Motor neuron (in vitro differentiated cells): ENCODE results near the gene DES. TPM values are rescaled to one million over a fixed set of nuclear protein-coding genes. Genes with fewer than 3 reads are reported as not detected.

ENCODE experiments used
- ATAC-seq, 8 experiments: fragments of 200-7000 bp; cut with Tn5 transposase; replicated peaks in 6 of 8; 2 replicates each; pipeline ENCODE4 v1.8.0; 2021; ENCODE audit warnings: mild to moderate bottlenecking in 8 of 8, moderate library complexity in 8 of 8
- H3K27ac ChIP-seq, 2 donors: fragments of 250-450 bp; sonication (Bioruptor Pico); 2 replicates each; pipeline ENCODE4 v1.9.0; 2021; ENCODE audit warnings: antibody characterized with exemption in 2 of 2, mild to moderate bottlenecking in 2 of 2, moderate library complexity in 1 of 2
- H3K4me1 ChIP-seq, 2 donors: fragments of 250-450 bp; sonication (Bioruptor Pico); replicated peaks in 1 of 2; 2 replicates each; pipeline ENCODE4 v1.6.1; 2021; ENCODE audit warnings: antibody characterized with exemption in 2 of 2, mild to moderate bottlenecking in 2 of 2, moderate library complexity in 1 of 2
- H3K4me3 ChIP-seq, 5 donors: fragments of 250-450 bp; sonication (Bioruptor Pico); 2 replicates each; pipeline ENCODE4 v1.9.0; 2021; ENCODE audit warnings: antibody characterized with exemption in 5 of 5, mild to moderate bottlenecking in 5 of 5, moderate library complexity in 4 of 5
- WGBS, 10 experiments: fragments of 450-650 bp; shearing (Covaris generic); methylation state at CpG; one replicate each; pipeline ENCODE4 v1.0.0; 2022; 5-methylcytosine and 5-hydroxymethylcytosine counted together
- in situ Hi-C, 9 experiments: fragments of 400-800 bp; cut with MboI; loops; one replicate each; pipeline ENCODE4 v1.15.0; 2021; ENCODE audit warnings: low sequenced_read_pairs in 9 of 9, low pct_unique_long_range_greater_than_20kb in 2 of 9; ENCODE audit not compliant: unreplicated experiment in 9 of 9
- total RNA-seq, 8 experiments: library from RNA; unstranded; fragments of 300-600 nt; gene quantifications; 2 replicates each; pipeline versions ENCODE4 v1.2.3 to v1.2.4, GENCODE V29; 2022

Gene DES
- total RNA-seq = 1 to 10 TPM in 1 of 8 experiments, under 1 TPM in 5, not detected in 2; 0.33 to 1.0 (median 0.76) TPM

DNA sequence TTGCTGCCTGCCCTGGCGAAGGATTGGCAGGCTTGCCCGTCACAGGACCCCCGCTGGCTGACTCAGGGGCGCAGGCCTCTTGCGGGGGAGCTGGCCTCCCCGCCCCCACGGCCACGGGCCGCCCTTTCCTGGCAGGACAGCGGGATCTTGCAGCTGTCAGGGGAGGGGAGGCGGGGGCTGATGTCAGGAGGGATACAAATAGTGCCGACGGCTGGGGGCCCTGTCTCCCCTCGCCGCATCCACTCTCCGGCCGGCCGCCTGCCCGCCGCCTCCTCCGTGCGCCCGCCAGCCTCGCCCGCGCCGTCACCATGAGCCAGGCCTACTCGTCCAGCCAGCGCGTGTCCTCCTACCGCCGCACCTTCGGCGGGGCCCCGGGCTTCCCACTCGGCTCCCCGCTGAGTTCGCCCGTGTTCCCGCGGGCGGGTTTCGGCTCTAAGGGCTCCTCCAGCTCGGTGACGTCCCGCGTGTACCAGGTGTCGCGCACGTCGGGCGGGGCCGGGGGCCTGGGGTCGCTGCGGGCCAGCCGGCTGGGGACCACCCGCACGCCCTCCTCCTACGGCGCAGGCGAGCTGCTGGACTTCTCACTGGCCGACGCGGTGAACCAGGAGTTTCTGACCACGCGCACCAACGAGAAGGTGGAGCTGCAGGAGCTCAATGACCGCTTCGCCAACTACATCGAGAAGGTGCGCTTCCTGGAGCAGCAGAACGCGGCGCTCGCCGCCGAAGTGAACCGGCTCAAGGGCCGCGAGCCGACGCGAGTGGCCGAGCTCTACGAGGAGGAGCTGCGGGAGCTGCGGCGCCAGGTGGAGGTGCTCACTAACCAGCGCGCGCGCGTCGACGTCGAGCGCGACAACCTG lies at the start of gene DES:
TSS of gene DES (plus strand) at position 223 of the 857 bp plus-strand sequence. CDS start at position 309, 86 bp downstream.
- Histone ChIP-seq H3K4me3 (no peak within 1 kb of the TSS), H3K4me1 (peaks cover 0 to 21% of the 10 kb centered on the region in 2 donors), H3K27ac (no peak within 1 kb of the TSS)
- 0 to 96% (median 75%) methylated on average over 1 to 27 of the region's 98 CpGs; no CpG with 5 or more reads in 5 of the 10 experiments for WGBS, 10 experiments
- peak; percentile 57 to 79 (median 74) for ATAC-seq
- in situ Hi-C loops = loop anchor here in 1 of 9 experiments (25.0 kb wide), 1 partner anchor 94 kb away; the partner anchor contains the start of gene ASIC4

DNA sequence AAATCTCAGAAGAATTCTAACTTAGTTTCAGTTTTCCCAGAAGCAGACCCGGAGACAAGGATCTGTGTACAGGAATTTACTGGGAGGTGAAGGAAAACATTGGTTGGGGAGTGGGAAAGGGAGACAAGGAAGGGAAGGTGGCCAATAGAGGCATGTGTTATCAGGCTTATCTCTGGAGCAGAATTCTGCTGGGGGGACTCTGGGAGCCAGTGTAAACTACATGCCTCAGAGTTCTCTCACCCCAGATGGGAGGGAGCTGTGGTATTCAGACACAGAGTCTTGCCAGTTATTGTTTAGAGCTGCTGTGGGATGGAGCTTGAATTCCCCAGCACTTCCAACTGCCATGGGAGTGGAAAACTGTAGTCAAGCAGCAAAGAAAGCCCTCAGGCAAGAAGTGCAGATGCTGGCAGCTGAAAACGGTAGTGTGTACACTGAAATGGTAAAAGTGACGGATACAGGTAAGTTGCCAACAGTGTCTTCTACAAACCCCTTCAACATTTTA lies 49.4 kb upstream of the DES start:
- ATAC-seq = peak in 7 of 8 experiments; percentile 33 to 94 (median 80)
- Histone ChIP-seq H3K4me1 (peaks cover 0 to 2% of the 10 kb centered on the region in 2 donors), H3K4me3 (no peak overlapping the region), H3K27ac (no peak overlapping the region)
- WGBS, 10 experiments = 20 to 100% (median 53%) methylated on average over 1 to 3 of the region's 3 CpGs; no CpG with 5 or more reads in 3 of the 10 experiments
- in situ Hi-C loops = no loop called here

DNA sequence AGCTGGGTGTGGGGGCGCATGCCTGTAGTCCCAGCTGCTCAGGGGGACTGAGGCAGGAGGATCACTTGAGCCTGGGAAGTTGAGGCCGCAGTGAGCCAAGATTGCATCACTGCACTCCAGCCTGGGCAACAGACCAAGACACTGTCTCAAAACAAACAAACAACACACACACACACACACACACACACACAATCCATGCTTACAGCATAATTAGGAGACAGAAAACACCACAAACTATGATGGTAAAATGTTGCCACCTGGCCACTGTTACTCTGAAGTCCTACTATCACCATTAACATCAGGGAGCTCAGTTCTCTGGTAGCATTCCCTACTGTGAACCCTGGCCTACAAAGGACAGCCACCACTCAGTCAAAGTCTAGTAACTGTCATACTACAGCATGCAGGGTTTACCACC lies 48.7 kb upstream of the DES start:
- 0 to 40% (median 17%) methylated on average over 1 to 2 of the region's 2 CpGs; no CpG with 5 or more reads in 7 of the 10 experiments for WGBS, 10 experiments
- in situ Hi-C loops = no loop called here
- Histone ChIP-seq H3K27ac (no peak overlapping the region), H3K4me1 (peaks cover 0 to 2% of the 10 kb centered on the region in 2 donors), H3K4me3 (no peak overlapping the region)
- peak in 5 of 8 experiments; percentile 43 to 74 (median 60) for ATAC-seq

DNA sequence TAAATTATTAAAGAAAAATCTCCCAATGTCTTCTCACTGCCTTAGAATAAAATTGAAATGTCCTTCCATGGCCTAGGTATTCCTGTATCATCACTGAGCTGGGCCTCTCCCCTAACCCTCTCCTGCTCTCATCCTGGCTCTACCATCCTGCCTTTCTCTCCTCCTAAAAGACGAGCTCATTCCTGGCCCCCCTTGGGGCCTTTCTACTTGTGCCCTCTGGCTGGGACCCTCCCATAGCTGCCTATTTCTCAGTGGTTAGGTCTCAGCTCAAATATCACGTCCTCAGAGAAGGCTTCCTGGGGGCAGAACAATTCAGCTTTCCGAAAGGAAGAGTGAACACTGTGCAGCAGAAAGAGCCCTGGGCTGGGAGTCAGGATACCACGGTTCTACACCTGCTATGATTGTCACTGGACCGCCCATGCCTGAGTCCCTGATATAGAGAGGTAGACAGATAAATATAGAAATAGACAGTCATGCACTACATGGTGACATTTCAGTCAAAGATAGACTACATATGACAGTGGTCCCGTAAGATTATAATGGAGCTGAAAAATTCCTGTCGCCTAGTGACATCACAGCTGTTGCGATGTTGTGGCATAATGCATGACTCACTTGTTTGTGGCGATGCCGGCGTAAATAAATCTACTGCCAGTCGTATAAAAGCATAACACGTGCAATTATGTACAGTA lies 39.9 kb upstream of the DES start:
- H3K4me3 ChIP-seq = no peak overlapping the region
- peak in 3 of 8 experiments; percentile 20 to 81 (median 71) for ATAC-seq
- no peak overlapping the region for H3K27ac ChIP-seq
- in situ Hi-C loops = no loop called here
- no peaks in the 10 kb centered on the region for H3K4me1 ChIP-seq
- 25 to 100% (median 88%) methylated on average over 1 to 13 of the region's 13 CpGs for WGBS, 10 experiments

DNA sequence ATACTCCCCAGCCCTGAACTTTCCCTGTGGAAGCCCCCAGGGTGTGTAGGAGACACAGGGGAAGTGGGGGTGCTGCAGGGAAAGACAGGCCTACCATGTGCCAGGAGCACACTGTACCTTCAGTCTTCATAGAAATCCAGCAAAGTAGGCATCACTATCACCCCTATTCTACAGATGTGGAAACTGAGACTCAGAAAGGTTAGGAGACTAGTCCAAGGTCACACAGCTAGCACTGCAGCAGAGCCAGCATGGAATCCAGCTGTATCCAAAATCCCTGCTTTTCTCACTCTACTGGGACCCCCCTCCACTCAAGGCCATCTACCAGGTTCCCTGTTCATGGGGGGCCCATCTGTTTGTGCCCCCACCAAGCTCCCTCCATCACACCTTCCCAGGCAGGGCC lies 37.3 kb upstream of the DES start:
- in situ Hi-C loops = no loop called here
- H3K27ac ChIP-seq = no peak overlapping the region
- H3K4me3 ChIP-seq = no peak overlapping the region
- no peak for ATAC-seq
- H3K4me1 ChIP-seq = no peaks in the 10 kb centered on the region

DNA sequence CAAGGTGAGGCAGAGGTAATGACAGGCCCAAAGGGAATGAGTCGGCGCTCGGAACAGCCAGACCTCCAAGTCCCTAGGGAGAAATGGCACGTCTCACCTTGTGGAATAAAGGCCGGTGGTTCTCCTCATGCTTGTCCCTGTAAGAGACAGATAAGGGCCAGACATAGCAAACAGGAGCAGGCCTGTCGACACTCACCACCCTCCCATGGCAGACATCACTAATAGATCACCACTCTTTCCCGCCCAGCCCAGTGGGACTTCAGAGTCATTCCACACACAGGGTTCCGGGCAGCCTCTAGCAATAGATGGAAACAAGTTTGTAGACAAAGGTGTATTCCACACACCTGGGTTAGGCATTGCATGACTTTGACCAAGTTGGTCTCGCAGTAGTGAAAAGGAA lies 36.7 kb upstream of the DES start:
- no peak overlapping the region for H3K4me3 ChIP-seq

DNA sequence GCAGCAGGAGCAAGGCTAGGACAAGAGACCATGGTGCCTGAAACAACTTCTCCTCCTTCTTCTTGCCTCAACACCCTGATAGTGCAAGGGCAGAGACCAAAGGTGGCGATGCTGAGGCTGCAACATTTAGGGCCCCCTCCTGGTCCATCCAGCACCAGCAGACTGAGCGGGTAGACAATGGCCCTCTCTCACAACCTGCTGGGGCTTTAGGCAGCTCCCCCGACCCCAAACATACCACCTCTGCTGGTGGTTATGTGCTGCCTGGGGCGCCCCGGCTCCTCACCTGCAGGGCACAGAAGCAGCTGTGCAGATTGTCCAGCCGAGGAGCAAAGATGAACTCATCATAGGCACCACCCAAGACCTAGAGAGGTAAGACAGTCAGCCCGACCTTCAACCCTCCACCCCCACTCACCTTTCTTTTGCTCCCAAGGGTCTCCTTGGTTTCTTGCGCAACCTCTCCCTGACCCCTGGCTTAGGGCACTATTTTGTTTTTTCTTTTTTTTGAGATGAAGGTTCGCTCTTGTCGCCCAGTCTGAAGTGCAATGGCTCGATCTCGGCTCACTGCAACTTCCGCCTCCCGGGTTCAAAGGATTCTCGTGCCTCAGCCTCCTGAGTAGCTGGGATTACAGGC lies 34.0 kb upstream of the DES start:
- H3K27ac ChIP-seq = no peak overlapping the region
- no peak for ATAC-seq
- H3K4me1 ChIP-seq = peaks cover 8 to 10% of the 10 kb centered on the region in 2 donors
- in situ Hi-C loops = no loop called here
- no peak overlapping the region for H3K4me3 ChIP-seq
- 75 to 100% (median 85%) methylated on average over 1 to 10 of the region's 15 CpGs; no CpG with 5 or more reads in 2 of the 10 experiments for WGBS, 10 experiments

More for the DNA sequence above, 36.7 kb upstream of the DES start:
- in situ Hi-C loops = no loop called here
- Histone ChIP-seq H3K27ac (no peak overlapping the region), H3K4me1 (peaks cover 3 to 4% of the 10 kb centered on the region in 2 donors)
- 77 to 100% (median 93%) methylated on average over 2 to 7 of the region's 9 CpGs; no CpG with 5 or more reads in 5 of the 10 experiments for WGBS, 10 experiments
- ATAC-seq = no peak

DNA sequence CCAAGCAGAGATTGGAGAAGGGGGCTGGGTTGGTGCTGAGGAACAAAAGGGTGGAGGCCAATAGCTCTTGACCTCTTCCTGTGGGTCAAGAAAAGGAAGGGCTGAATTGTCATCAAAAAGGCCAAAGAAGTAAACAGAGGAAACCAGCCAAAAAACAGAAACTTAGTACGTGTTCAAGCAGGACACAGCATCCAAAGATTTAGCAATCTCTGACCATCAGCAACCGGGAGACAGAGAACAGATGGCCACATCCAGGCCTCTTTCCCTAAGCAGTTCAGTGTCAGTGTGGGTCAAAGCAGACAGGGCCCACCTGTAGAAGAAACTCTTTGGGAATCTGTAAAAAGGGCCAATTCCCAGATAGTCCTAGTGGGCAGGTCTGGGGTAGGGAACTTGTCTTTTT lies 33.3 kb upstream of the DES start:
- in situ Hi-C loops = no loop called here
- H3K27ac ChIP-seq = no peak overlapping the region
- peaks cover 8 to 10% of the 10 kb centered on the region in 2 donors for H3K4me1 ChIP-seq
- no peak overlapping the region for H3K4me3 ChIP-seq
- WGBS, 10 experiments = 75 to 100% (median 95%) methylated on average over 1 to 2 of the region's 2 CpGs; no CpG with 5 or more reads in 3 of the 10 experiments
- no peak for ATAC-seq

DNA sequence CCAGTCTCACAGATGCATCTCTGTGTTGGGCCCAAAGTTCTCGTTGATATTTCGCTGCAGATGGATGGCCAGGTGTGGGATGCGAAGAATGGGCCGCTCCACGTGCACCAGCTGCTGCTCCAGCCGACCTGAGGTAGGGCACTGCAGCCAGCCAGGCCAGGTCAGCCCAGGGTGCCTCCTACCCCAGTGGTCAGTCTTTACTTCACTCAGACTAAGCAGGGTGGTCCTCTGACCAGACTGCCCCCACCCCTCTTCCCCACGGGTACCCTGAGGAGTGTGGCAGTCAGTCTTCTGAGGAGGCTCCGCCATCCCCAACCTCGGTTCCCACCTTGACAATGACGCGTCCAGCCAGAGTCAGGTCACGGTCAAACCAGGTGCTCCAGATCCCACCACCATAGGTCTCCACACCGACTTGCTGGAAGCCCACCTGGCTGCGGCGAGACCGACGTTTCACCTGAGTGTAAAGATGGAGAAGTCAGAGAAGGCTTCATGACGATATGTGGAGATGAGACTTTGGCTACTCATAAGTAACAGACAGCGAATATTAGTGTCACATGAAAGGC lies 32.1 kb upstream of the DES start:
- WGBS, 10 experiments = 87 to 100% (median 97%) methylated on average over 3 to 12 of the region's 19 CpGs; no CpG with 5 or more reads in 4 of the 10 experiments
- Histone ChIP-seq H3K4me3 (no peak overlapping the region), H3K4me1 (peaks cover 8 to 10% of the 10 kb centered on the region in 2 donors), H3K27ac (no peak overlapping the region)
- no peak for ATAC-seq
- in situ Hi-C loops = no loop called here

DNA sequence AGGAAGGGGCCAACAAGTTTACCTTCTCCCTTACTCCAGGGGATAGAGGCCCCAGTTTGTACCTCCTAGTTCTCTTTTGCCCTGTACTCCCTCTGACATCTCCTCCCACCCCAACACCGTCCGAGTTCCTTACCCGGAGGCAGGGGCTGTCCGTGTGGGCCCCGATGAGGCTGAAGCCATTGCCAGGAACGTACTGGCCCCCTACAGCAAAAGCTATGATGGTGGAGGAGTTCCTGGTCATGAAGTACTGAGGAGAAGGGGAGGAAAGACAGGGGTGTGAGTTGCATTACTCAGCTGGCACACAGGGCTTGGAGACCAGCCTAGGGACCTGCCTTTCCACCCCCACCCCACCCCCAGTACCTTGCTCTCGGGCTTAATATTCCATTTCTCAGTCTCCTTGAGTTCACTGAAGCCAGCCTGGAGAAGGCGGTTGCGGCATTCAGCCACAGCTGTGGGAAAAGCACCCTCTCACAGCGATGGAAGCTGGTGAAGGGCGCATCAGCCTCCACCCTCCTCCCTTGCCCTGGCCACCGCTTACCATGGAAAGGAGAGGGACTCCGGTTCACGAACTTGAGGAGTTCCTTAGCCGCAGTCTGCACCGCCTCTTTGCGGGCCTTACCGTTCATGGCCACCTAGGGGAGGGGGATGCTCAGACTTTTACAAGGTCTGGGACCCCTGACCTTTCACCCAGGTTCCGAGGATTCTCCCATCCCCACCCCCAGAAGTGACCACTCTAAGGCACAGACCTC lies 31.5 kb upstream of the DES start:
- Histone ChIP-seq H3K4me1 (peaks cover 8 to 10% of the 10 kb centered on the region in 2 donors), H3K4me3 (peak overlapping the region; percentile 43 to 78 (median 66)), H3K27ac (peak overlapping the region in 1 of 2 donors; percentile 53)
- in situ Hi-C loops = no loop called here
- peak in 1 of 8 experiments; percentile 1 for ATAC-seq
- WGBS, 10 experiments = 22 to 90% (median 61%) methylated on average over 1 to 11 of the region's 19 CpGs; no CpG with 5 or more reads in 4 of the 10 experiments

DNA sequence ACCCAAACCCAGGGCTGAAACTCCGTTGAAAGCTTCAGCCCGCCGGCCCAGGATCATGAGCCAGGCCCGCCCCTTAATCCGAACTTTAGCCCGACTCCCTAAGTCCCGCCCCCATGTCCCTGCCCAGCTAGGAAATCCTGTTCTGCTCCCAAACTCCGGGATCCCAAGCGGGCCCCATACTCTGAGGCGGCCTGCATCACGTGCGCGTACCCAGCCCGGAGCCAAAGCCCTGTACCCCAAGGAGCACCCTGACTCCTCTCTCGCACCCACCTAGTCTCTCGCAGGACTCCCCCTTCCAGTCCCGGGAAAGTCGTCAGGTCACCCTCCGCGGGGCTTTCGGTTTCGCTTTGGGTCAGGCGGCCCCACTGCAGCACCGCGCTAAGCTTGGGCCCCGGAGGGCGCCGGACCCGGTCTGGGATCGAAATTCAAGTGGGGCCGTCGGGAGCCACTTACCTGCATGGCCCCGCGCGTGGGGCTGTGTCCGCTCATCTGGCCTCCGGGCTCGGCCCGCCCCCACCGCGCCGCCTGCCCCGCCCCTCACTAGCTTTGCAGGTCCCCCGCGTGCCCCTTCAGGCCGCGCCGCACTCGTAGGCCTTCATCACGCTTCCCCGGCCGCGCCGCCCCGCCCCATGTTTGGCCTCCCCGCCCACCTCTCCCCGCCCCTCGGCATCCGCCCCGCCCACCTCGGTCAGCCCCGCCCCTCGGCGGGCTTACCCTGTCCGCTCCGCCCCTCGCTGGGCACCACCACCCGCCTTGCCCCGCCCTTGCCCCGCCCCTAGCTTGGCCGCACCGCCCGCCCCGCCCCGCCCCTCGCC lies 30.7 kb upstream of the DES start, which contains the start of gene DNPEP:
TSS of gene DNPEP (minus strand) at position 607 of the 815 bp plus-strand sequence. CDS start at position 489, 118 bp downstream.
- WGBS, 10 experiments = 20% methylated on average over 2 of the region's 76 CpGs; no CpG with 5 or more reads in 9 of the 10 experiments
- peak within 1 kb of the TSS; percentile 33 to 60 for H3K27ac ChIP-seq
- peak within 1 kb of the TSS; percentile 43 to 78 (median 66) for H3K4me3 ChIP-seq
- in situ Hi-C loops = no loop called here
- H3K4me1 ChIP-seq = peaks cover 8 to 10% of the 10 kb centered on the region in 2 donors
- peak; percentile 57 to 73 (median 62) for ATAC-seq
